Epithelial cell of esophagus (primary cell): ENCODE results near the gene FAM110C.

Experiments used
- DNase-seq: peaks from one replicate; pipeline ENCODE4 v3.0.0; 2010; ENCODE audit warnings: low read depth
- H3K4me3 ChIP-seq: 2 replicates; pipeline ENCODE4 v1.5.1; 2011; ENCODE audit warnings: mild to moderate bottlenecking, low read length, control low read depth
- CTCF ChIP-seq: IDR thresholded peaks from 2 replicates; pipeline ENCODE4 v1.5.1; 2011; ENCODE audit warnings: low read depth, mild to moderate bottlenecking, low read length, control low read depth, inconsistent platforms; ENCODE audit not compliant: insufficient read depth; ENCODE audit errors: missing control alignments

Gene FAM110C

GRCh38 chr2:44748-45341, 1.5 kb downstream of the FAM110C start:
- peak overlapping the region; percentile 64 for H3K4me3 ChIP-seq
- TF ChIP-seq CTCF, result peak; percentile 1
- peak; percentile 36 for DNase-seq

GRCh38 chr2:42788-43187, 3.5 kb downstream of the FAM110C start:
- TF ChIP-seq CTCF, result no peak
- peak; percentile 28 for DNase-seq
- no peak overlapping the region for H3K4me3 ChIP-seq

DNA sequence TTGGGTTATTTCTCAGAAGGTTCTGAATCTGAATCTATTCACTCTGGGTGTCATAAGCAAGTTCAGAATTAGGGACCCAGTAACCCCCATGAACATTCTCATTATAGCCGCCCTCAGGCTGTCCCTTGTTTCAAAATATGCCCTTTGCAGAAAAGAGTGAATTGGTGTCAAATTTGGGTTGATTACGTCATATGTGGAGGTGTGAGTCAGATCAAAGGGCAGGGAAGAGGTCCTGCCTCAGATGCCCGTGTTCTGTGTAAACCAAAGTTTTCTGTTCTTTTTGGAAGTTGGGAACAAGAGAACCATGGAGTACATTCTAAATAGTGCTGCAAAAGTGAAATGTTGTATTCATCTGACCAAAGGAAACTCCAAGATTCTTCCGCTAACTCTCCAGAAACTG, 5.8 kb downstream of the FAM110C start:
- no peak overlapping the region for H3K4me3 ChIP-seq
- DNase-seq, result no peak
- TF ChIP-seq CTCF, result no peak

GRCh38 chr2:38155-38554, 8.2 kb downstream of the FAM110C start:
- TF ChIP-seq CTCF, result no peak
- DNase-seq, result peak; percentile 98
- no peak overlapping the region for H3K4me3 ChIP-seq

- no peak for TF ChIP-seq CTCF
- H3K4me3 ChIP-seq, result no peak overlapping the region
- no peak for DNase-seq
Measured at GRCh38 chr2:36318-36717, 10.0 kb downstream of the FAM110C start.

GRCh38 chr2:35852-36251, 10.5 kb downstream of the FAM110C start:
- H3K4me3 ChIP-seq, result no peak overlapping the region
- TF ChIP-seq CTCF, result no peak
- DNase-seq, result peak; percentile 71

GRCh38 chr2:33620-34019, 12.7 kb downstream of the FAM110C start:
- TF ChIP-seq CTCF, result no peak
- no peak overlapping the region for H3K4me3 ChIP-seq
- DNase-seq, result peak; percentile 97
